NCI-H146 treated with DMSO at 0.1 percent for 48 hours (cell line): Measurements from ENCODE around the gene ZNF717.
A peak's percentile ranks its signal among the peaks of the same experiment; 100 is the strongest.
"Not testable (repeated sequence)": the region's sequence is repeated elsewhere in the genome, so short reads cannot be mapped to it uniquely, and the experiment has no call there.

Experiments used
- DNase-seq: peaks from one replicate; lab custom pipeline; 2025; ENCODE audit not compliant: unreplicated experiment; lab: John Stamatoyannopoulos, UW

Gene ZNF717

GRCh38 chr3:75785081-75785755, at the start of gene ZNF717:
Gene ZNF717, minus strand, starts transcription at chr3:75785549. Its CDS starts 2,187 bp downstream, at chr3:75783362.
- peak; percentile 40 for DNase-seq

GRCh38 chr3:75831076-75831475, 45.7 kb upstream of the ZNF717 start:
- not testable (repeated sequence) for DNase-seq

GRCh38 chr3:75818019-75818418, 32.7 kb upstream of the ZNF717 start:
- not testable (repeated sequence) for DNase-seq

- DNase-seq, result not testable (repeated sequence)
Observed at GRCh38 chr3:75816287-75817180, 31.2 kb upstream of the ZNF717 start.

- DNase-seq, result no peak
Observed at GRCh38 chr3:75814797-75815196, 29.4 kb upstream of the ZNF717 start.

- no peak for DNase-seq
Observed at GRCh38 chr3:75782506-75782905, 2.8 kb downstream of the ZNF717 start.

- no peak for DNase-seq
Observed at GRCh38 chr3:75781079-75781745, 4.1 kb downstream of the ZNF717 start.

- DNase-seq, result not testable (repeated sequence)
Observed at GRCh38 chr3:75777742-75778141, 7.6 kb downstream of the ZNF717 start.

GRCh38 chr3:75771631-75772030, 13.7 kb downstream of the ZNF717 start:
- DNase-seq, result not testable (repeated sequence)

GRCh38 chr3:75768303-75769017, 16.9 kb downstream of the ZNF717 start:
- no peak for DNase-seq

- DNase-seq, result no peak
Observed at GRCh38 chr3:75737831-75738493, 47.4 kb downstream of the ZNF717 start.

- no peak for DNase-seq
Observed at GRCh38 chr3:75727985-75728384, 57.4 kb downstream of the ZNF717 start.

GRCh38 chr3:75692061-75692460, 93.3 kb downstream of the ZNF717 start:
- no peak for DNase-seq

- no peak for DNase-seq
Observed at GRCh38 chr3:75687323-75687722, 98.0 kb downstream of the ZNF717 start.
